Chondrocyte (in vitro differentiated cells): ENCODE measurements around the gene CEBPB. TPM values are rescaled to one million over a fixed set of nuclear protein-coding genes. Genes with fewer than 3 reads are reported as not detected.

ENCODE experiments used
- DNase-seq: peaks from one replicate; pipeline ENCODE4 v3.0.0; 2021; ENCODE audit warnings: mixed read lengths, low spot score
- H3K27ac Mint-ChIP-seq: one replicate; pipeline ENCODE4 v1.8.0; 2021; ENCODE audit warnings: mild to moderate bottlenecking, moderate library complexity, mixed read lengths; ENCODE audit not compliant: unreplicated experiment
- H3K27me3 Mint-ChIP-seq: 2 replicates; pipeline ENCODE4 v1.8.0; 2021; ENCODE audit warnings: low read depth, mixed read lengths
- H3K36me3 Mint-ChIP-seq: 2 replicates; pipeline ENCODE4 v1.8.0; 2021; ENCODE audit warnings: low read depth, mixed read lengths
- H3K4me1 Mint-ChIP-seq: 2 replicates; pipeline ENCODE4 v1.8.0; 2021; ENCODE audit warnings: low read depth, mild to moderate bottlenecking, mixed read lengths
- H3K4me3 Mint-ChIP-seq: one replicate; pipeline ENCODE4 v1.8.0; 2021; ENCODE audit warnings: mild to moderate bottlenecking, moderate library complexity, mixed read lengths; ENCODE audit not compliant: unreplicated experiment
- H3K9me3 Mint-ChIP-seq: 2 replicates; pipeline ENCODE4 v1.8.0; 2021; ENCODE audit warnings: low read depth, mixed read lengths
- CTCF ChIP-seq: fragments of 200-600 bp; sonication (generic); IDR thresholded peaks from 2 replicates; pipeline ENCODE4 v1.5.0; 2021; ENCODE audit warnings: antibody characterized with exemption, mild to moderate bottlenecking, moderate library complexity
- total RNA-seq: library from RNA; stranded (reverse); gene quantifications from 3 replicates; pipeline ENCODE4 v1.2.1, GENCODE V29; 2021

CEBPB gene
- total RNA-seq, 1 donor from 2014 or later = 81.4 TPM

GRCh38 chr20:50192364-50193198, 2.0 kb downstream of the CEBPB start:
- no peaks in the 10 kb centered on the region for H3K27me3 Mint-ChIP-seq
- no peaks in the 10 kb centered on the region for H3K9me3 Mint-ChIP-seq
- peak overlapping the region; percentile 100 for H3K27ac Mint-ChIP-seq
- DNase-seq = no peak
- peaks cover 9% of the 10 kb centered on the region for H3K36me3 Mint-ChIP-seq
- no peak for TF ChIP-seq CTCF
- H3K4me3 Mint-ChIP-seq = peak overlapping the region; percentile 100
- peaks cover 36% of the 10 kb centered on the region for H3K4me1 Mint-ChIP-seq

DNA sequence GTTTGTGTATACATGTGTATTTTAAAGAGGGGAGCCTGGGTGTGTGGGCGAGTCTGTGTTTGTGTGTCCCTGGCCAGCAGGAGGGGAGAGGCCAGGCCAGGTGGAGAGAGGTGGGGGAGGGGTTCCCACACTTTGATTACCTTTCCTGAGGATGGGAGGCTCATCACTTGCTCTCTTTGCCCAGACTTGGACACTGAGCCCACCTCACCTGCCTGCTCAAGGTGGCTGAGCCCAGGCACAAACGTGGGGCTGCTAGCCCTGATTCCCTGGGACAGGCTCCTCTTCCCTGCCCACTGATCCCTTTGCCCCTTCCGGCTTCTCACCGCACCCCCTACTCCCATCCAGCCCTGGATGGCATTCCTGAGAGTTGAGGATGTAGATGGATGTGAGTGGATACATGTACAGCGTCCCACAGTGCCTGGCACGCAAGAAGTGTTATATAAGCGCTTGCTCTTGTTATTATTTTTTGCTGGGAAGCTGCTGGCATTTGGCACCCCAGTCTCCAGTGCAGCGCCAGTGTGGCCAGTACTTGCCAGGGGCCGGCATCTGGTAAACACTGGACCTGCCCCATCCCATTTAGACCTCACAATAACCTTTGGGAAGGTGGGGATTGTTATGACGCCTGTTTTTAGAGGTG, 2.7 kb downstream of the CEBPB start:
- no peak for TF ChIP-seq CTCF
- no peaks in the 10 kb centered on the region for H3K9me3 Mint-ChIP-seq
- peak overlapping the region; percentile 100 for H3K27ac Mint-ChIP-seq
- peaks cover 33% of the 10 kb centered on the region for H3K4me1 Mint-ChIP-seq
- peaks cover 9% of the 10 kb centered on the region for H3K36me3 Mint-ChIP-seq
- H3K4me3 Mint-ChIP-seq = peak overlapping the region; percentile 100
- no peaks in the 10 kb centered on the region for H3K27me3 Mint-ChIP-seq
- DNase-seq = no peak

- Mint-ChIP-seq H3K27me3 (no peaks in the 10 kb centered on the region), H3K27ac (peak overlapping the region; percentile 100), H3K4me3 (peak overlapping the region; percentile 100), H3K4me1 (peaks cover 33% of the 10 kb centered on the region), H3K36me3 (peaks cover 9% of the 10 kb centered on the region), H3K9me3 (no peaks in the 10 kb centered on the region)
- DNase-seq = no peak
- TF ChIP-seq CTCF = no peak
Observed at GRCh38 chr20:50193836-50194421, 3.3 kb downstream of the CEBPB start.

- no peak for TF ChIP-seq CTCF
- H3K27ac Mint-ChIP-seq = peak overlapping the region; percentile 100
- no peak for DNase-seq
Observed at GRCh38 chr20:50194422-50194830, 3.8 kb downstream of the CEBPB start.

DNA sequence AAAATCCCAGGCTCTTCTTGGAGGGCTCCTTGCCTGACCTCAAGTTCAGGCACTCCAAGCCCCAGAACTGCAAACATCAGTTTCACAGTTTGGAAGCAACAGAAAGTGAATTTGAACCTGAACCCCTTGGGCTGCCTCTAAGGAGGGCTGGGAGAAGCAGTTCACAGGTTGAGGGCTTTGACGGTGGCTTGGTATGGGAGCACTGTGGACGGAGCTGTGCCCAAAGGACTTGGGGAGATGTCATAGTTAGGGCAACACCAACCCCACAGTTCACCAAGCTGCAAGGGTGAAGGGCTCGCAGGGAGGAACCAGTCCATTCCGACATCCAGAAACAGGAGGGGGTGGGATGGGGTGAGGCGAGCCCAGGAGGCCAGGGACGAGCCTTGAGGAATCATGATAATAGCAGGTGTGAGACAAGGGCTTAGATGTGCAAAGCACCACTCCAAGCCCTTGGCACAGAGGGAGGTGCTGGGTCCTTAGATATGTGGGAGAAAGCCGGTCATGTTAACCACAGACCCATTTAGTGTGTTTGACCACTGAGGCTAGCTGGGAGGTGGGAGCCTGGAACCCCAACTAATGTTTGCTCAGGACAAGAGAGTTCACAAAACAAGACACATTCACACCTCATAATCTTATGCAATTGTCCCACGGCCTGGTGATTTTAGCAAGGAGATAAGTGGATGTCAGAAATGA, 4.3 kb downstream of the CEBPB start:
- peaks cover 8% of the 10 kb centered on the region for H3K9me3 Mint-ChIP-seq
- no peaks in the 10 kb centered on the region for H3K27me3 Mint-ChIP-seq
- peak overlapping the region; percentile 100 for H3K27ac Mint-ChIP-seq
- H3K36me3 Mint-ChIP-seq = peaks cover 13% of the 10 kb centered on the region
- no peak for TF ChIP-seq CTCF
- DNase-seq = no peak
- peak overlapping the region; percentile 100 for H3K4me3 Mint-ChIP-seq
- peaks cover 33% of the 10 kb centered on the region for H3K4me1 Mint-ChIP-seq

More at GRCh38 chr20:50194422-50194830, 3.8 kb downstream of the CEBPB start:
- peak overlapping the region; percentile 100 for H3K4me3 Mint-ChIP-seq
- peaks cover 33% of the 10 kb centered on the region for H3K4me1 Mint-ChIP-seq
- no peaks in the 10 kb centered on the region for H3K27me3 Mint-ChIP-seq
- H3K9me3 Mint-ChIP-seq = peaks cover 3% of the 10 kb centered on the region
- peaks cover 11% of the 10 kb centered on the region for H3K36me3 Mint-ChIP-seq
